Activated CD4-positive, alpha-beta T cell treated with anti-CD3 and anti-CD28 coated beads, Interleukin-2, amount 50 U/mL, for 4 hours (primary cell): Measurements from ENCODE around the gene NOL4L.
"Not testable (repeated sequence)": the region's sequence is repeated elsewhere in the genome, so short reads cannot be mapped to it uniquely, and the experiment has no call there.

Source experiments
- DNase-seq, 2 experiments: peaks; one replicate each; pipeline ENCODE4 v3.0.0-alpha.2; 2020

Gene NOL4L

GRCh38 chr20:32501709-32502108 is 83.4 kb downstream of the NOL4L start:
- DNase-seq: no peak

GRCh38 chr20:32497589-32498224 is 87.4 kb downstream of the NOL4L start:
- no peak for DNase-seq

GRCh38 chr20:32496811-32497533 is 88.2 kb downstream of the NOL4L start:
- DNase-seq: no peak

DNA sequence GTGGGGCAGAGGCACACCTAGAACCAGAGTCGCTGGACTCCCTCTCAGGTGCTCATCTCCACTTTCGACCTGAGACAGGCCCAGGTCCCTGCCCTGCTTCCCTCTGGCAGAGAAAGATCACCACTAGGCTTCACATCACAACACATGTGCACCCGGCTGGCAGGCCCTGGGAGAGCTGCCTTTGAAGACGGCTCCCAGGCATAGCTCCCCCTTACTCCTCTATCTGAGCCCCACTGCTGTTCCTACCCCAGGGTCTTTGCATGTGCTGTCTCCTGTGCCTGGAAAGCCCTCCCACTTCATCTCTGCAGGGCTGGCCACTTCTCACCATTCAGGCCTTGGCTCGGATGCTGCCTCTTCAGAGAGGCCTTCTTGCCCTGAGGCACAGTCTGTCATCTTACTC is 89.2 kb downstream of the NOL4L start:
- no peak for DNase-seq

GRCh38 chr20:32495217-32495565 is 89.9 kb downstream of the NOL4L start:
- DNase-seq: no peak

- no peak for DNase-seq
Observed at GRCh38 chr20:32494483-32495216, 90.5 kb downstream of the NOL4L start.

- no peak for DNase-seq
Observed at GRCh38 chr20:32493356-32493755, 91.8 kb downstream of the NOL4L start.

DNA sequence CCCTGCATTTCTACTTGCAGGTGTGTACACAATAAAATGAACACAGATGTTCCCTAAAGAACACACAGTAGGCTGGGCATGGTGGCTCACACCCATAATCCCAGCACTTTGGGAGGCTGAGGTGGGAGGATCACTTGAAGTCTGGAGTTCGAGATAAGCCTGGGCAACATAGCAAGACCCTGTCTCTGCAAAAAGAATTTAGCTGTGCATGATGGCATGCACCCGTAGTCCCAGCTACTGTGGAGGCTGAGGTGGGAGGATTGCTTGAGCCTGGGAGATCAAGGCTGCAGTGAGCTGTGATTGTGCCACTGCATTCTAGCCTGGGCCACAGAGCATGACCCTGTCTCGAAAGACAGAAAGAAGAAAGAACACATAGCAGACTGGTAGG is 93.4 kb downstream of the NOL4L start:
- DNase-seq: not testable (repeated sequence)

- no peak for DNase-seq
Observed at GRCh38 chr20:32490942-32491763, 94.0 kb downstream of the NOL4L start.

DNA sequence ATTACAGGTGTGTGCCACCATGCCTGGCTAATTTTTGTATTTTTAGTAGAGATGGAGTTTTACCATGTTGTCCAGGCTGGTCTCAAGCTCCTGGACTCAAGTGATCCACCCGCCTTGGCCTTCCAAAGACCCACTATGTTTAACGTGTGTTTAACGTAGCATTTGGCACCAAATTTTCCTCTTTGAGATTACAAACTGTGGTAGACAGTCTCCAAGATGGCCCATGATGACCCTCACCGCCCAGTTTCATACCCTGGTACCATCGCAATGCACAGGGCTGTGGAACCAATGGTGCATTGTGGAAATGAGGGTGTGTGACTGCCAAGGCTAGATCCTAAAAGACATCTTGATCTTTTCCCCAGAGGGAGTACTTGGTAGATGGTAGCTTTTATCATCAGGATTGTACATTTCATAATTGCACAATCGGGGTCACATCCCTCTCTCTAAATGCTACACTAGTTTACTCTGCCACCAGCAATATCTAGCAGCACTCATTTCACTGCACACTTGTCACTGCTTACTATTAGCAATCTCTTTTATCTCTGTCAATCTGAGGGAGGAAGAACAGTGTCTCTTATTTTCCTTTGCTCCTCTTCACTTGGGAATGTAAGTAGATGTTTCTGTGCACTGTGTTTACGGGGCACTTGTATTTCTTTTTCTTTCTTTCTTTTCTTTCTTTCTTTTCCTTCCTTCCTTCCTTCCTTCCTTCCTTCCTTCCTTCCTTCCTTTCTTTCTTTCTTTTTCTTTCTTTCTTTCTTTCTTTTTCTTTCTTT is 96.9 kb downstream of the NOL4L start:
- DNase-seq: no peak

- DNase-seq: no peak
Observed at GRCh38 chr20:32487381-32487780, 97.8 kb downstream of the NOL4L start.

DNA sequence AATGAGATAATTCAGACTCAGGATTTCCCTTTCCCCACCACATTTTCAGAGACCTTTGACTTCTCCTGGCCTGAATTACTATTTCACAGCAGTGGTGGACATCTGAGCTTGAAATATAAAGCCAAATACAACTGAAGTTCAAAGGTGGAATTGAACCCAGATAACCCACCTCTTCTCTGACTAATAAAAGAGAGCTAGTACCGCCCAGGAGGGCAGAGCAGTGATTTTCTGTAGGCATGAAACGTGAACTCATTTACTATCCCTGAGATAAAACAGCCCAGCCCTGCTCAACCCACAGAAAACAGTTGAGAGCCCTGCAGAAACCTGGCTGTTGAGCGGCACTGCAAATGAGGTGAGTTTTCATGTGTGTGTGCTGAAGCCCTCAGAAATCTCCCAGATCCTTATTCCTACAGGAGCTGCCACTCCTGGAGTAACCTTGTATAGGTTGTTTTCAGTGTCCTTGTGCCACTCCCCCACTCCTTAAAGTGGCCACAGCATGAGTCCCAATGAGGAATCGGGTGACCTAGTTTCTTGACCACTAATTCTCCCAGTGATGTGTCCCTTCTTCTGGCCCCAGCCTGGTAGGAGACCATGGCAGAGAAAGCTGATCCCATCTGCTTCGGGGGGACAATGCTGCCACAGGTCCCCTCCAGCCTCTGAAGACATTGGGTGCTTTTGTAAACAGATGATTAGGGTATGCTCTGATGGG is 99.2 kb downstream of the NOL4L start:
- no peak for DNase-seq

DNA sequence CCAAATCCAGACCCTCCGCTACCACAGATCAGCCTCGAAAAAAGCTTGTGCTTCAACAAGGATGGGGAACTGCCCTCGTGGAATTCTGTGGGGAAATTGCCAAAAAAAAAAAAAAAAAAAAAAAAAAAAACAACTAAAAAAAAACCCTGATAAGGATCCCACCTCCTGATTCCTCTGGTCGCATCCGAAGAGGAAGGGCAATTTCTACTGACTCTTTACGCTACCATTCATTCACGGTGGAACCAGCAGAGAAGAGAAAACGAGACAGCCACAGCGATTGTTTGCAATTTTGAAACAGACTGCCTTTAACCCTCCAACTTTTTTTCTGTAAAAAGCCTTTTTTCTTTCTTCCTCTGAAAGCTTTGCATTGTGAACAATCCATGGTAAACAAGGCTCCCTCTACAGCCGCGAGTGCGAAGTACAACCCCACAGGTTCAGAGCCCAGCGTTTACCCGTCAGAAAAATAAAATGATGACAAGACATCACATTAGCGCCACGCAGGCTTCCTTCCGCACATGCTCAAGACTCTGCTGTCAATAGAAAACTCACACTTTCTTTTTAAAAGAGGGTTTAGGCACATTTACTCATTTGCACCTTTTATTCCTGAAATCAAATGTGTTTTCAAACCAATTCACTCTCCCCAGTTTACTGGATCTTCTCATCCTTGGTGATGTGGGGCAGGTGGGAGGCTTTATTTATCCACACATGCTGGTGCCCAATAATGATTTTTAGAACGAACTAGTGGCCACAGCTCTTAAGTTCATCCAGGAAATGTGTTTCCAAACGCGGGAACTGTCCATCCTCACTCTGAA is 100.0 kb downstream of the NOL4L start:
- peak; percentile 82 for DNase-seq

- peak in 1 of 2 experiments; percentile 21 for DNase-seq
Observed at GRCh38 chr20:32484225-32484957, 100.7 kb downstream of the NOL4L start.

DNA sequence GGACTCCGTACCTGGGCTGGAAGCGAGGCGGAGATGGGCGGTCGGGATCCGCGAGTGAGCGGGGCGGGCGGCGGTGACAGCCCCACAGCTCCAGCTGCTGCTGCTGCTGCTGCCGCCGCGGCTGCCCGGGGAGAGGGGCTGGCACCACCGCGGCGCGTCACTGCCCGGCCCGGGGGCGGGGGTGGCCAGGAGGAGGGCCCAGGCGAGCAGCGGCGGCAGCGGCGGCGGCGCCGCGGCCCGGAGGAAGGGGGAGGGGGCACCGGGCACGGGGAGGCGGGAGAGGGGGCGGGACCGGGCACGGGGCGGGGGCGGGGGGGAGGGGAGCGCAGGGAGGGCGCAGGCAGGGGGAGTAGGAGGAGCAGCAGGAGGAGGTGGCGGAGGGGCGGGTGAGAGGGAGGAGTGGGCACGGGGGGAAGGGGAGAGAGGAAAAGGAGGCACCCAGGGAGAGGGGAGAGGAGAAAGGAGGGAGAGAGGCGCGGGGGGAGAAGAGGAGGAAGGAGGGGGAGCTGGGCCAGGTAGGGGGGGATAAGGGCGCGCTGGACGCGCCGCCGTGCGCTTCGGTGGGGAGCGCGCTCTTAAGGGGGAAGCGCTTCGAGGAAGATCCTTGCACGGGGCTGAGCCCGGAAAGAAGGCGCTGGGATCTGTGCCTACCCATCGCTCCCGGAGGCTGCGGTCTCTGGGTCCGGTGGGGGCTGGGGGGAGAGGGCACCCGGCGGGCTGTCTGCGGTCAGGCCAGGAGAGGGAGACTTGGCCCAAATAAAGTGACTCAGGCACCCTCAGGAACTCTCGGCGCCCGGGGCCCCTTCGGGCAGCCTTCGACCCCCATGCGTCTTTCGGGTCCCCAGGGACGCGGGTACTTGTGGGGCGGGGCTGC is 101.5 kb downstream of the NOL4L start:
- peak; percentile 43 to 58 for DNase-seq

DNA sequence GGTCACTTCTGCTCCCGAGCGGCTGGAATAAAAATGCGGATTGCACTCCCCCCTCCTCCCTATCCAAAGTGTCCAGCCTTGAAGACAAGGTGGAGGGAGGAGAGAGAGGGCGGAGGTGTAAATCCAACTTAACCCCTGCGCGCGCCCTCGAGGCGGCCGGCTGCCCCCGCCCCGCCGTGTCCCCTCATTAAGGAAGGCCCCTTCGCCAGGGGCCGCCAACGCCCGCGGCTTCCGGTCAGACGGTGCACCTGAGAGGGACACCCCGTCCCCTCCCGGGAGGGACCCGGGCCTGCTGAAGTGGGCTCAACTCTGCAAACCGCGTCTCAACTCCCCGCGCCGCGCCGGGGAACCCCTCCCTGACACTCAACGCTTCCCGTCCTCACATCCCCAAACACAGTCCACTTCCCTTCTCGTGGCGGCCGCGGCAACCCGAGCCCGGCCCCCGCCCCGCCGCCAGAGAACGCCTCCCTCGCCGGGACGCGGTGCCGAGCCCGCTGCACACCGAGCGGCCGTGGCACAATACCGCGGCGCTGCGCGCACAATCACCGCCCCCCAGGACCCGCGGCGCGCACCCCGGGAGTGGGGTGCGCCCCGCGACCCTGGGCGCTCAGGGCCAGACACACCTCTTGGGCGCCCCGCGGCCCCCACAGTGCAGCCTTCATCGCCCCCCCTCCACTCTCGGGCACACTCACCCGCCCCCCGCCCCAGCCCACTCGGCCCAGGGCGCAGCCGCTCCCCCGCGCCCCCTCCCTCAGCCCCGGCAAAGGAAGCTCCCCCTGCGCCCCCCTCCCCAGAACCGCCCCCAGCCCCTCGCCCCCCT is 102.5 kb downstream of the NOL4L start:
- no peak for DNase-seq

GRCh38 chr20:32482143-32482441 is 103.0 kb downstream of the NOL4L start:
- DNase-seq: no peak
